ENCODE results near the gene LRP1B.

Gene LRP1B

GRCh38 chr2:141162314-141162713 lies 968.5 kb downstream of the LRP1B start:
- Mint-ChIP-seq H3K4me1 (ENCODE audit: low read depth) (no peaks in the 10 kb centered on the region), H3K4me3 (no peak overlapping the region), H3K27me3 (no peaks in the 10 kb centered on the region), H3K36me3 (ENCODE audit: low read depth) (no peaks in the 10 kb centered on the region), H3K27ac (no peak overlapping the region), H3K9me3 (no peaks in the 10 kb centered on the region)
- intact Hi-C loops (cut with micrococcal nuclease), result no loop called here

- Mint-ChIP-seq H3K4me1 (ENCODE audit: low read depth) (no peaks in the 10 kb centered on the region), H3K27ac (no peak overlapping the region), H3K9me3 (no peaks in the 10 kb centered on the region), H3K36me3 (ENCODE audit: low read depth) (no peaks in the 10 kb centered on the region), H3K27me3 (no peaks in the 10 kb centered on the region), H3K4me3 (no peak overlapping the region)
- intact Hi-C loops (cut with micrococcal nuclease), result no loop called here
Measured at GRCh38 chr2:141151611-141152286, 979.1 kb downstream of the LRP1B start.

DNA sequence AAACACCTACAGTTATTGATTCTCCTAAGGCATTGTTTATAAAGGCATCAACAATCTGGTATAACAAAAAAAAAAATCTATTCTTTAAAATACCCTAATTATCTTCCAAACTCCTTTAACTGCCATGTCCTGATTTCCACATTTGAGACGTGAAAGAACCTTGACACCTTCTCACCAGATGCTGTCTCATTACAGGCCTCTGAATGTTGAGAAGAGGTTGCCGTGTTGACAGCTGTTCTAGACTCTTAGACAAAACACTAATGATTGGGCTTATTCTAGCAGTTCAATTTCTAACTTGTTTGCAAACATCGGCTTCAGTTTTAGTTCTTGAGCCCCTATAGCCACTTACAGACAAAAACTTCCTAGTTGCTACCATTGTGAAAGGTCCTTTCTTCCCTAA lies 988.8 kb downstream of the LRP1B start:
- Mint-ChIP-seq H3K27ac (no peak overlapping the region), H3K36me3 (ENCODE audit: low read depth) (no peaks in the 10 kb centered on the region), H3K4me3 (no peak overlapping the region), H3K4me1 (ENCODE audit: low read depth) (no peaks in the 10 kb centered on the region), H3K9me3 (no peaks in the 10 kb centered on the region), H3K27me3 (no peaks in the 10 kb centered on the region)
- intact Hi-C loops (cut with micrococcal nuclease), result no loop called here

DNA sequence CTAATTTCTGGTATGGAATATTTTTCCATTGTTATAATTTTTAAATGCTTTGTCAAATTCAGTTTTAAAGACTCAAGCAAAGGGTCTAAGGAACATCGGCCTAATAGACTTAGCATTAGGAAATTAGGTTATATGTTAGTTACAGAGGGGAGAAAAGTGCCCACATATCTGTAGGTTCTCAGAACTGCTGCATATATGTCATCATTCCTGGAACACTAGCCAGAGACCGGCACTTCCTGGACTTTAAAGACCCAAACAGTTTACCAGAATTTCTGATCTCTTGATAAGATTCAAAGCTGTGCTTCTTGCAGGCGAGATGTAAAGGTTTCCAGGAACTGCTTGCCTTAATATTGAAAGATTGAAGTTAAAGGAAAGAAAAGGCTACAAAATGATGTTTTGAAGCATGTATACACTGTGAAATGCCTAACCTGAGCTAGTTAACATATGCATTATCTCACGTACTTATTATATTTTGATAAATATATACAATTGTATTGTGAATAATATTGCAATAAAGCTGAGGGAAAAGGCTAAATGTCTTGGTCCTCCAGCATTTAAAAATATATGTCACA lies 993.6 kb downstream of the LRP1B start:
- intact Hi-C loops (cut with micrococcal nuclease), result no loop called here

DNA sequence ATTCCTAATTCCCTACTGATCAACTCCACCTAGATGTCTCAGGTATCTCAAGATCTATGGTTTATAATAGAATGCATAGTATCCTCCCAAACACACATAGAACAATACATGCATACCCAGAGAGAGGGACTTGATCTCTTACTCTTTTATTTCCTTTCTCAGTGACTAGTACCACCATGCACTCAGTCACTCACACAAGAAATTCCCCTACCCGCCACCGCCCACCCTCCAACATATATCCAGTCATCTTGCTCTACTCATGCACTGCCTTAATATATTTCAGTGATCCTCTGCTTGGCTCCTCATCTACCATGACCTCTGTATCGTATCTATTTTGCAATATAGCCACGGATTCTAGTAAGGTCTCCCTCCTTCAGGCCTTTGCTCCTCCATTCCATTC lies 996.9 kb downstream of the LRP1B start:
- H3K9me3 Mint-ChIP-seq, result peaks cover 5% of the 10 kb centered on the region
- H3K4me3 Mint-ChIP-seq, result no peak overlapping the region
- H3K4me1 Mint-ChIP-seq (ENCODE audit: low read depth), result no peaks in the 10 kb centered on the region
- intact Hi-C loops (cut with micrococcal nuclease), result no loop called here
- no peaks in the 10 kb centered on the region for H3K36me3 Mint-ChIP-seq (ENCODE audit: low read depth)
- no peak overlapping the region for H3K27ac Mint-ChIP-seq
- no peaks in the 10 kb centered on the region for H3K27me3 Mint-ChIP-seq

More for the DNA sequence above, 993.6 kb downstream of the LRP1B start:
- Mint-ChIP-seq H3K36me3 (ENCODE audit: low read depth) (no peaks in the 10 kb centered on the region), H3K4me1 (ENCODE audit: low read depth) (no peaks in the 10 kb centered on the region), H3K27ac (no peak overlapping the region), H3K27me3 (no peaks in the 10 kb centered on the region), H3K4me3 (no peak overlapping the region), H3K9me3 (peaks cover 5% of the 10 kb centered on the region)

GRCh38 chr2:141125432-141125831 lies 1005.4 kb downstream of the LRP1B start:
- Mint-ChIP-seq H3K27me3 (no peaks in the 10 kb centered on the region), H3K27ac (no peak overlapping the region), H3K4me3 (no peak overlapping the region), H3K9me3 (peaks cover 26% of the 10 kb centered on the region), H3K36me3 (ENCODE audit: low read depth) (no peaks in the 10 kb centered on the region), H3K4me1 (ENCODE audit: low read depth) (no peaks in the 10 kb centered on the region)
- intact Hi-C loops (cut with micrococcal nuclease), result no loop called here

GRCh38 chr2:141118836-141119235 lies 1012.0 kb downstream of the LRP1B start:
- H3K27ac Mint-ChIP-seq, result no peak overlapping the region
- no peaks in the 10 kb centered on the region for H3K4me1 Mint-ChIP-seq (ENCODE audit: low read depth)
- H3K9me3 Mint-ChIP-seq, result peaks cover 9% of the 10 kb centered on the region

GRCh38 chr2:141113301-141113700 lies 1017.5 kb downstream of the LRP1B start:
- Mint-ChIP-seq H3K9me3 (peaks cover 9% of the 10 kb centered on the region), H3K27me3 (no peaks in the 10 kb centered on the region), H3K4me3 (no peak overlapping the region), H3K4me1 (ENCODE audit: low read depth) (no peaks in the 10 kb centered on the region), H3K36me3 (ENCODE audit: low read depth) (no peaks in the 10 kb centered on the region), H3K27ac (no peak overlapping the region)
- intact Hi-C loops (cut with micrococcal nuclease), result no loop called here

More at GRCh38 chr2:141118836-141119235, 1012.0 kb downstream of the LRP1B start:
- Mint-ChIP-seq H3K27me3 (no peaks in the 10 kb centered on the region), H3K4me3 (no peak overlapping the region), H3K36me3 (ENCODE audit: low read depth) (no peaks in the 10 kb centered on the region)
- intact Hi-C loops (cut with micrococcal nuclease), result no loop called here

DNA sequence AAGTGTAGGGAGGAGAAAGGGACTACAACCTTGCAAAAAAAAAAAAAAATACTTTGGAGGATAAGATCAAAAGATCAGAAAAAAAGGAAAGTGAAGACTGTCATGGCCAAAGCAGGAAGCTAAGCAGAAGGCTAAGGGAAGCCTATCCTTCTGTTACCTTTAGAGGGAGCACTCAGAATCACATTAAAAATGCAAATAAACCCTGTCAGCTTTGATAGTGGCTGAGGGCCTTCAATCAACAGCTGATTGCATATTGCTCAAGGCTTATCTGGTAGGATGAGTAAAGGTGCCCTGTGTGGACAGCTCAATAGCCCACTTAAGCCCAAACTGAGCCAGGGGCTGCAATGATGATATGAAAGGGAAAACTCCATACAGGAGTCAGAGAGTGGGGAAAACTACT lies 1021.2 kb downstream of the LRP1B start:
- Mint-ChIP-seq H3K27ac (no peak overlapping the region), H3K9me3 (peaks cover 6% of the 10 kb centered on the region), H3K4me3 (no peak overlapping the region), H3K27me3 (no peaks in the 10 kb centered on the region), H3K4me1 (ENCODE audit: low read depth) (no peaks in the 10 kb centered on the region), H3K36me3 (ENCODE audit: low read depth) (no peaks in the 10 kb centered on the region)
- intact Hi-C loops (cut with micrococcal nuclease), result no loop called here

DNA sequence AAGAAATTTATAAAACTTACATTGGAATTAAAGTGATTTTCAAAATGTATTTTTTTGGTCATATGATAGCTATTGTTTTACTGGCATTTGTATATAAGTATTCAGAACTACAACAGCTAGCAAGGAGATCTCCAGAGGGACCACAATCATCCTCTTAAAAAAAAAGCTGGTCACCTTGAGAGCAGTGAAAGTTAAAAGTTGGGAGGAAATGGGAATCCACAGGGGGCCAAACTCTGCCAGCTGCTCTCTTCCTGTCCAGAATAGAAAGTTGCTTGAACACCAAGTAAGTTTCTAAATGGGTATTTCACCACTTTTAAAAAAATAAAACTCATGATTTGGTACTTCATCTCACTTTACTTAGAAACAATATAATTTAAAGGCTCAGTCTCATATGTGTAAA lies 1025.1 kb downstream of the LRP1B start:
- Mint-ChIP-seq H3K27ac (no peak overlapping the region), H3K4me1 (ENCODE audit: low read depth) (no peaks in the 10 kb centered on the region), H3K4me3 (no peak overlapping the region), H3K27me3 (no peaks in the 10 kb centered on the region), H3K36me3 (ENCODE audit: low read depth) (no peaks in the 10 kb centered on the region), H3K9me3 (no peaks in the 10 kb centered on the region)
- intact Hi-C loops (cut with micrococcal nuclease), result no loop called here

- H3K27ac Mint-ChIP-seq, result no peak overlapping the region
- no peaks in the 10 kb centered on the region for H3K9me3 Mint-ChIP-seq
- H3K4me3 Mint-ChIP-seq, result no peak overlapping the region
- no peaks in the 10 kb centered on the region for H3K36me3 Mint-ChIP-seq (ENCODE audit: low read depth)
- H3K4me1 Mint-ChIP-seq (ENCODE audit: low read depth), result no peaks in the 10 kb centered on the region
- intact Hi-C loops (cut with micrococcal nuclease), result no loop called here
- no peaks in the 10 kb centered on the region for H3K27me3 Mint-ChIP-seq
Measured at GRCh38 chr2:141103216-141103615, 1027.6 kb downstream of the LRP1B start.

DNA sequence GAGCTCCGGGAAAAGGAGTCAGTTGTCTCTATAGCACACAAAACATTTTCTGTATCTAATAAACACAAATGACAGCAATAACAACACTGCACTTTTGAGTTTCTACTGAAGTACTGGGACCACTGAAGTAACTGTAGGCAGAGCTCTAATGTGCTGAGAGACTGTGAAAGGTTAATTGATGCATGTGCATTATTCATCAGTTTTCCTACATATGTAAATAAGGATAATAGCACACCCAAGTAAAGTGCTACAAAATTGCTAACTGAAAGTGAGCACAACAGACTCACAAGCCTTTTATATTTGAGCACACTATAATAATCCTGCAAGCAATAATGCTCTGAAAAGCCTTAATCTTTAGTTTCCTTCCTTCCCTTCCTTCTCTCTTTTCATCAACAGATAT lies 1051.6 kb downstream of the LRP1B start:
- H3K27me3 Mint-ChIP-seq, result no peaks in the 10 kb centered on the region
- no peaks in the 10 kb centered on the region for H3K36me3 Mint-ChIP-seq (ENCODE audit: low read depth)
- intact Hi-C loops (cut with micrococcal nuclease), result no loop called here
- H3K27ac Mint-ChIP-seq, result no peak overlapping the region
- H3K4me3 Mint-ChIP-seq, result no peak overlapping the region
- H3K4me1 Mint-ChIP-seq (ENCODE audit: low read depth), result no peaks in the 10 kb centered on the region
- peaks cover 8% of the 10 kb centered on the region for H3K9me3 Mint-ChIP-seq

DNA sequence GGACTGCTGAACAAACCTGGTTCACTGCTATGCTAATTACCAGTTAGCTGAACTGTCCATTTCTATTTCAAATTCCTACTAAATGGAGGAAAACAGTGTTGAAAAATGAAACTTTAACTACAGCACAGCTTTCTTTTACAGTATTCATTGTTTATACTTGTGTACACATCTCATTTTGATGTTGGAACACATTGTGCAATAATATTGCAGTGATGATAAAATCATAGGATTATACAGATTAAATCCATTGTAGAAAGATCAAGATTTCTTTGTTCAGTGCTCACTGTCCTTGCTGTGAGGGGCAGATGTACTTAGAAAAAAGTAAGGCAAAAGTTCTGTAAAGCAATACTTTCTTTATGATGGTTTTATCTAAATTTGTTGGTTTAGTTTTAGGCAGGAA lies 1055.1 kb downstream of the LRP1B start:
- Mint-ChIP-seq H3K9me3 (peaks cover 8% of the 10 kb centered on the region), H3K36me3 (ENCODE audit: low read depth) (no peaks in the 10 kb centered on the region), H3K27me3 (no peaks in the 10 kb centered on the region), H3K4me1 (ENCODE audit: low read depth) (no peaks in the 10 kb centered on the region), H3K27ac (no peak overlapping the region), H3K4me3 (no peak overlapping the region)
- intact Hi-C loops (cut with micrococcal nuclease), result no loop called here

DNA sequence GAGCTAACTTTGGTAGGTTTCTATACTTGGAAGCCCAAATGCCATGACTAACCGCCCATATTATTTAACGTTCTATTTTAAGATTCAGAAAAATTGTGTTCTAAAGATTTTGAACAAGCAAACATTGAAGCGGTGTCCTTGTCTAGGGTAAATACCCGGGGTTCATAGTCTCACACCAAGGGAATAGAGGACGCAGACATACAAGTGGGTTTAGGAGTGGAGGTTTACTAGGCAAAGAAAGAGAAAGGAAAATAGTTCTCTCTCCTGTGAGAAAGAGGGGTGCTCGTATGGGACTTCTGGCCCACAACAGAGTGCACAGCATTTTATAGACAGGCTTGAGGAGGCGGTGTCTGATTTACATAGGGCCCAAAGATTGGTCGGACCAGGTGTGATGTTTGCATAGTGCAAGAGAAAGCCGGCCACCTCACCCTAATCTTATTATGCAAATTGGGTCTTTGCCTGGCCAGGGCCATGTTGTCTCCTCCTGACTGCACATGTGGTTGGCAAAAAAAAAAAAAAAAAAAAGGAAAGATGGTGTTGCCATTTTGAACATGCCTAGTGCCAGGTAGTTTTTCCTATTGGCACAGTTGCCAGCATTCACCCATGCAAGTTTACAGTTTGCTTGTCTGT lies 1062.6 kb downstream of the LRP1B start:
- Mint-ChIP-seq H3K4me3 (no peak overlapping the region), H3K27me3 (no peaks in the 10 kb centered on the region), H3K9me3 (peaks cover 28% of the 10 kb centered on the region), H3K27ac (no peak overlapping the region), H3K36me3 (ENCODE audit: low read depth) (no peaks in the 10 kb centered on the region), H3K4me1 (ENCODE audit: low read depth) (no peaks in the 10 kb centered on the region)
- intact Hi-C loops (cut with micrococcal nuclease), result no loop called here

DNA sequence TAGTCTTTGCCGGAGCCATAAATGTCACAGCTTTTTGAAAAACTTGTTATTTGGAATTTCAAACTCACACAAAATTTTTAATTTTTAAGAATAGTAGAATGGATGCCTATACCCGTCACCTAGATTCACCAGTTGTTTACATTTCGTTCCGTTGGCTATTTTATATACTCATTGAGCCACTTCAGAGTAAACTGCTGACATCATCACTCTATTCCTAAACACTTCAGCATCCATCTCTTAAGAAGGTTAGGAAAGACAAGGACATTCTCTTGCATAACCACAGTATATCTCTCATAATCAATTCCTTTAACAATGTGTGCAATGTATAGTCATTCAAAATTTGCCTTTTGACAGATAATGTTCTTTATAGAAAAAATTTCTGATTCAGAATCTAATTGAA lies 1065.8 kb downstream of the LRP1B start:
- Mint-ChIP-seq H3K4me3 (no peak overlapping the region), H3K9me3 (peaks cover 28% of the 10 kb centered on the region), H3K27ac (no peak overlapping the region), H3K4me1 (ENCODE audit: low read depth) (no peaks in the 10 kb centered on the region), H3K36me3 (ENCODE audit: low read depth) (no peaks in the 10 kb centered on the region), H3K27me3 (no peaks in the 10 kb centered on the region)
- intact Hi-C loops (cut with micrococcal nuclease), result no loop called here
